ENCODE results near the gene EIF1B.

The EIF1B gene

DNA sequence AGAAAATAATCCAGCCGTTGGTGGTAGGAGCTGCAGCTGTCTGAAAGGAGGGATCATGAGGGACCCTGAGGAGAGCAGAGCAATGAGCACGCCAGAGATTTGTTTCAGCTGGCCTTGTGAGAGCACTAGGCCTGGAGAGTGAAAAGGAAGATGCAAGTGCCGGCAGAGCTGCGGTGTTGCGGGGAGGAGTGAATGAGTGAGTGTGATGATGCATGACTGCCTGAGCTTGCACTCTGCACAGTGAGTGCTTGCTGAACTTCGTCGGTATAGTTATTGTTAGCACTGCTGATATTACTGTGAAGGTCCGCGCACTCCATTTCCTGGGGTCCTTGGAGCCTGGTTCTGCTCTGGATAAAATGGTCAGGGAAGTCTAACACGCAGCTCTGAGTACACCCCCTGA is 23.2 kb downstream of the EIF1B start:
- no peak for TF ChIP-seq POLR2A (IDR thresholded peaks at IDR 0.05; ENCODE audit: extremely low read depth, insufficient read length)
- no peak for TF ChIP-seq MYC (IDR thresholded peaks at IDR 0.05; ENCODE audit: low read depth, low read length)
- TF ChIP-seq, protein P1, sequence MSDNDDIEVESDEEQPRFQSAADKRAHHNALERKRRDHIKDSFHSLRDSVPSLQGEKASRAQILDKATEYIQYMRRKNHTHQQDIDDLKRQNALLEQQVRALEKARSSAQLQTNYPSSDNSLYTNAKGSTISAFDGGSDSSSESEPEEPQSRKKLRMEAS (IDR thresholded peaks at IDR 0.05; ENCODE audit: low read depth, low read length): no peak
- TF ChIP-seq, protein P2, sequence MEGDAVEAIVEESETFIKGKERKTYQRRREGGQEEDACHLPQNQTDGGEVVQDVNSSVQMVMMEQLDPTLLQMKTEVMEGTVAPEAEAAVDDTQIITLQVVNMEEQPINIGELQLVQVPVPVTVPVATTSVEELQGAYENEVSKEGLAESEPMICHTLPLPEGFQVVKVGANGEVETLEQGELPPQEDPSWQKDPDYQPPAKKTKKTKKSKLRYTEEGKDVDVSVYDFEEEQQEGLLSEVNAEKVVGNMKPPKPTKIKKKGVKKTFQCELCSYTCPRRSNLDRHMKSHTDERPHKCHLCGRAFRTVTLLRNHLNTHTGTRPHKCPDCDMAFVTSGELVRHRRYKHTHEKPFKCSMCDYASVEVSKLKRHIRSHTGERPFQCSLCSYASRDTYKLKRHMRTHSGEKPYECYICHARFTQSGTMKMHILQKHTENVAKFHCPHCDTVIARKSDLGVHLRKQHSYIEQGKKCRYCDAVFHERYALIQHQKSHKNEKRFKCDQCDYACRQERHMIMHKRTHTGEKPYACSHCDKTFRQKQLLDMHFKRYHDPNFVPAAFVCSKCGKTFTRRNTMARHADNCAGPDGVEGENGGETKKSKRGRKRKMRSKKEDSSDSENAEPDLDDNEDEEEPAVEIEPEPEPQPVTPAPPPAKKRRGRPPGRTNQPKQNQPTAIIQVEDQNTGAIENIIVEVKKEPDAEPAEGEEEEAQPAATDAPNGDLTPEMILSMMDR (IDR thresholded peaks at IDR 0.05; ENCODE audit: low read depth, low read length): no peak
- H3K4me3 ChIP-seq (ENCODE audit: low read depth, low read length): no peak overlapping the region
- no peak for DNase-seq (ENCODE audit: low read depth)

DNA sequence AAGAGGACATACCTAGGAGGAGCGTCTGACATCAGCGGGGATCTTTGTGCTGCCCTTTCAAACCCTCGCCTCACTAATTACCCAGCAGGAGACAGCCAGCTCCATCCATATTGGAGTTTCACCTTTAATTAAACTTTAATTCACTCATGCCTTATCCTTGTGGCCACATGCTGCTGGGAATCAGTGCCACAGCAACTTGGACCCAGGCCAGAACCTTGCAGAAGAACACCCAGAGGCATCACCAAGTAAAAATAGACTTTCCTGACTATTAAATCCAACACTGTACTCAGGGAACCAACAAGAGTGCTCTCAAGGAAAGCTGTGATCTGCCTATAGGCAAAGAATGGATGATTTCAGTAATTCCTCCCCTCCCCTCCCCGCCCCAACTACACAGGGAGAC is 23.9 kb downstream of the EIF1B start:
- DNase-seq (ENCODE audit: low read depth): no peak
- H3K4me3 ChIP-seq (ENCODE audit: low read depth, low read length): no peak overlapping the region
- TF ChIP-seq, protein P1 (IDR thresholded peaks at IDR 0.05; ENCODE audit: low read depth, low read length): no peak
- TF ChIP-seq POLR2A (IDR thresholded peaks at IDR 0.05; ENCODE audit: extremely low read depth, insufficient read length): no peak
- no peak for TF ChIP-seq MYC (IDR thresholded peaks at IDR 0.05; ENCODE audit: low read depth, low read length)
- TF ChIP-seq, protein P2 (IDR thresholded peaks at IDR 0.05; ENCODE audit: low read depth, low read length): no peak

DNA sequence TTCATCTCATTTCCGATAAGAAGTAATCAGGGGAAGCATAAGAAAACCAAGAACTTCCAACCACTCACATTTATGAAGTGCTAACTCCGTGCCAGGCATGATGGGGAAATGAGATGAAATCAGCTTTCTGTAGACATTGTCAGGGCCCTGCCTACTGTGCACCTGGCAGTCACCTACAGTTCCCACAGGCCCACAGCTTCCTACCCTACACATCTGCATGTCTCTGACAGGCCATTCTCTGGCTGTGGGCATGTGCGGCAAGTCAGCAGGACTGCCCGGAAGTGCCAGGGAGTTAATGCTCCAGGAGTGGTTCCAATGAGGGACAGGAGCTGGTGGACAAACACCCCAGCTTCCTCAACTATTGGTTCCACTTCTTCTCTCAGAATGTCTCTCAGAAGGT is 24.3 kb downstream of the EIF1B start:
- DNase-seq (ENCODE audit: low read depth): no peak
- no peak for TF ChIP-seq POLR2A (IDR thresholded peaks at IDR 0.05; ENCODE audit: extremely low read depth, insufficient read length)
- TF ChIP-seq, protein P1 (IDR thresholded peaks at IDR 0.05; ENCODE audit: low read depth, low read length): no peak
- TF ChIP-seq, protein P2 (IDR thresholded peaks at IDR 0.05; ENCODE audit: low read depth, low read length): no peak
- H3K4me3 ChIP-seq (ENCODE audit: low read depth, low read length): no peak overlapping the region

- DNase-seq (ENCODE audit: low read depth): no peak
- TF ChIP-seq, protein P2 (IDR thresholded peaks at IDR 0.05; ENCODE audit: low read depth, low read length): no peak
- TF ChIP-seq, protein P1 (IDR thresholded peaks at IDR 0.05; ENCODE audit: low read depth, low read length): no peak
- TF ChIP-seq POLR2A (IDR thresholded peaks at IDR 0.05; ENCODE audit: extremely low read depth, insufficient read length): no peak
- no peak for TF ChIP-seq MYC (IDR thresholded peaks at IDR 0.05; ENCODE audit: low read depth, low read length)
- no peak overlapping the region for H3K4me3 ChIP-seq (ENCODE audit: low read depth, low read length)
Measured at GRCh38 chr3:40336101-40336500, 26.6 kb downstream of the EIF1B start.

GRCh38 chr3:40336511-40337135 is 27.1 kb downstream of the EIF1B start:
- no peak overlapping the region for H3K4me3 ChIP-seq (ENCODE audit: low read depth, low read length)
- TF ChIP-seq POLR2A (IDR thresholded peaks at IDR 0.05; ENCODE audit: extremely low read depth, insufficient read length): no peak
- no peak for TF ChIP-seq MYC (IDR thresholded peaks at IDR 0.05; ENCODE audit: low read depth, low read length)
- TF ChIP-seq, protein P1 (IDR thresholded peaks at IDR 0.05; ENCODE audit: low read depth, low read length): no peak
- TF ChIP-seq, protein P2 (IDR thresholded peaks at IDR 0.05; ENCODE audit: low read depth, low read length): no peak
- no peak for DNase-seq (ENCODE audit: low read depth)
